ENCODE results near the gene DENND5A. TPM values are rescaled to one million over a fixed set of nuclear protein-coding genes. Genes with fewer than 3 reads are reported as not detected.

The DENND5A gene
- total RNA-seq, 1 experiment from 2014 or later: 110 TPM

DNA sequence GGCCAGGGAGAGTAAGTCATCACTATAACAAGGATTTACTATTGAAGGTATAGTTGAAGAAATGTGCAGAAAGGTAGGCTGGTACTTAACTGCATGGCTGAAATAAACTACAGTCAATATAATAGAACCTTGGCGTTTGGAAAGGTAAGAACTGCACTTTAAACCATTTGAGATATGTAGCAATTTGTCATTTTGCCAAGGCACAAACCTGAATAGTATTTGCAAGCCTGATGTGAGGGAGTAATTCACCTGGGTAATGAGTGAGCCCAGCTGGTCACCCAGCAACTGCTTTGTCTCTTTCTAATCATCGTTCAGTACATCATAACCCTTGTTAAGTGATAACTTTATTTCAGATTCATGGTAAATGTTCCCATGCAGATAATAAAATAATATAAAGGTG, 111.5 kb downstream of the DENND5A start:
- no peak overlapping the region for H3K4me3 ChIP-seq (ENCODE audit: insufficient read depth, low read depth, low read length)
- no peaks in the 10 kb centered on the region for H3K27me3 ChIP-seq (ENCODE audit: control insufficient read depth, insufficient read depth, low read length)
- no peak for DNase-seq
- peaks cover 15% of the 10 kb centered on the region for H3K36me3 ChIP-seq (replicated peaks; ENCODE audit: control insufficient read depth, insufficient read depth, low read length)

DNA sequence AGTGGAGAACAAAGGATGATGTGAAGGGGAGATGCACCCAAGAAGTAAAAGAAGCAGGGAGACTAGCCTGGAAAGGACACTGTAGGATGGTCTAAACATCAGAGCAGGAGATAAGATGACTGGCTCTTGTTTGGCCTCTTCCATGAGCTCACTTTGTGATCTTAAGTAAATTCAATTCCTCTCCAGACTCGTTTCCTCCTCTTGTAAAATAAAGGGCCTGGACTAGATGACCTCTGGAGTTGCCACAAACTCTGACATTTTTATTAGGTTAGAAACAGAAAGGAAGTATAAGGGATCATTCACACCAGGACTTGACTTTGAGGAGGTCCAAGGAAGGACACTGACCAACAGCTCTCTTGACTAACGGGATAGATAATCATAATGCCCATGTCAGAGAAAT, 113.5 kb downstream of the DENND5A start:
- Histone ChIP-seq H3K27me3 (ENCODE audit: control insufficient read depth, insufficient read depth, low read length) (no peaks in the 10 kb centered on the region), H3K36me3 (replicated peaks; ENCODE audit: control insufficient read depth, insufficient read depth, low read length) (peaks cover 20% of the 10 kb centered on the region), H3K4me3 (ENCODE audit: insufficient read depth, low read depth, low read length) (no peak overlapping the region)
- DNase-seq: no peak

DNA sequence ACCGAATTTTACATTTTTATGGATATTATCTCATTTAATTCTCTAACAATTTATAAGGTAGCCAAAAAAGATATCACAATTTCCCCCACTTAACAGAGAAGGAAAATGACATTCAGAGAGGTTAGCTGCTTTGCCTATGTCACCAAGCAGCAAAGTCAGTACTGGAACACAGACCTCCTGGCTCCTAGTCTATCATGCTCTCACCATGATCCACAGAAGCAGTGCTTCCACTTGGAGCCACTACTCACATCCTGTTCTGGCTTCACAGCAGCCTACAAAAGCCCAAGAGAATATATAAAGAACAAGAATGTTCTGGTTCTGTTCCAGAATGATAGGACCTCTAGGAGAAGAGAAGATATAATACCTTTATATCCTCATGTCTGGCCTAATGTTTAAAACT, 114.2 kb downstream of the DENND5A start:
- no peak for DNase-seq
- peaks cover 24% of the 10 kb centered on the region for H3K36me3 ChIP-seq (replicated peaks; ENCODE audit: control insufficient read depth, insufficient read depth, low read length)
- no peaks in the 10 kb centered on the region for H3K27me3 ChIP-seq (ENCODE audit: control insufficient read depth, insufficient read depth, low read length)
- no peak overlapping the region for H3K4me3 ChIP-seq (ENCODE audit: insufficient read depth, low read depth, low read length)

DNA sequence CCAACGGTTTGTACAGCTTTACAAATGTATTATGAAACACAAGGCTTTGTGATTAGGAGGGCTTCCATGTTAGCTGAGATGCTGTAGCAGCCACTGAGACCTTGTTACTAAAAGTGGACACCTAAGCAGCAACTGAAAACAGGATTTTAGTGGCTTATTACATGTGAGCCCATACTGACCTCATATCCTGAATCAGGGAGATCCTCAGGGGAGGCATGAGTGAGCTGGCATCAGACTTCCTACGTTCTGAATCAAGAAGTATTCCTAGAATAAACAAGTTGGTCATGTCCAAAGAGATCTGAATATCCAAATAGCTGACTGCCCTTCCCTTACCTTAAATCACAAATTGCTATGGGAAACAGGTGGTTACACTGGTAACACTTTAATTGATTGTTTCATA, 114.6 kb downstream of the DENND5A start:
- Histone ChIP-seq H3K27me3 (ENCODE audit: control insufficient read depth, insufficient read depth, low read length) (no peaks in the 10 kb centered on the region), H3K36me3 (replicated peaks; ENCODE audit: control insufficient read depth, insufficient read depth, low read length) (peaks cover 24% of the 10 kb centered on the region), H3K4me3 (ENCODE audit: insufficient read depth, low read depth, low read length) (no peak overlapping the region)
- DNase-seq: no peak

DNA sequence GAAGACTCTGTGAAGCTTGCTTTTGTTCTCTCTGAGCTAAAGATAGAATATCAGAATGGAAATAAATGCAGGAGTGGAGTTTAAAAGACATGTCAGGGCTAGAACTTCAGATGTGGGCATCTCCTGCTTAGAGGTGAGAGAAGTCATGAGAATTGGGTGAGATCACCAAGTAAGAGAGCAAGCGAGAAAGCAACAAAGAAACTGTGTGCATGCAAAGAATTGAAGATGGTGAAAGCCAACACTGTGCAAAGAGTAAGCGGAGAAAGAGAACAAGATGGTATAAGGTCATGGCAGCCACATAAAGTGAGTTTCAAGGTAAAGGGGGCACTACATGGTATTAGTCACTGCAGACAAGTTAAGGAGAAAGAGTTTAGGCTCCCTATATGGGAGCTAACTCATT, 116.4 kb downstream of the DENND5A start:
- Histone ChIP-seq H3K36me3 (replicated peaks; ENCODE audit: control insufficient read depth, insufficient read depth, low read length) (peaks cover 34% of the 10 kb centered on the region), H3K4me3 (ENCODE audit: insufficient read depth, low read depth, low read length) (no peak overlapping the region), H3K27me3 (ENCODE audit: control insufficient read depth, insufficient read depth, low read length) (no peaks in the 10 kb centered on the region)
- no peak for DNase-seq

- Histone ChIP-seq H3K27me3 (ENCODE audit: control insufficient read depth, insufficient read depth, low read length) (no peaks in the 10 kb centered on the region), H3K4me3 (ENCODE audit: insufficient read depth, low read depth, low read length) (no peak overlapping the region), H3K36me3 (replicated peaks; ENCODE audit: control insufficient read depth, insufficient read depth, low read length) (peaks cover 38% of the 10 kb centered on the region)
- DNase-seq: no peak
Observed at GRCh38 chr11:9148035-9148434, 117.1 kb downstream of the DENND5A start.

DNA sequence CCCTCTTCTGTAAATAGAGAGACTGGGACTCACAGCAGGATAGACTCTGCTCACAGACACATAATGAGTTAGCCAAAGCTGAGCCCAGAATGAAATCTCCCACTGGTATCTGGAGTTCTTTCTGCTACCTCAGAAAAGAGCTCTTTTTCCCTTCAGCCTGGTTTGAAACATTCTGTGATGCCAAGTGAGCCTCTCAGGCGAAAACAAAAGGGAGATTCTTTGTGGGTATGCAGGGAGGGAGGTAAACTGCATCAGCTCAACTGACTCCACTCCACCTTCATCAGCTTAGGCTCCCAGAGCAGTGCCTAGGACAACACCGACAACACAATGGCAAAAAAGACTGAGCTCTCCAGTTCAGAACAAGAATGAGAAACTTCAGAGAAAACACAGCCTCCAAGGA, 118.7 kb downstream of the DENND5A start:
- Histone ChIP-seq H3K4me3 (ENCODE audit: insufficient read depth, low read depth, low read length) (no peak overlapping the region), H3K36me3 (replicated peaks; ENCODE audit: control insufficient read depth, insufficient read depth, low read length) (peaks cover 45% of the 10 kb centered on the region), H3K27me3 (ENCODE audit: control insufficient read depth, insufficient read depth, low read length) (no peaks in the 10 kb centered on the region)
- no peak for DNase-seq

- Histone ChIP-seq H3K27me3 (ENCODE audit: control insufficient read depth, insufficient read depth, low read length) (no peaks in the 10 kb centered on the region), H3K36me3 (replicated peaks; ENCODE audit: control insufficient read depth, insufficient read depth, low read length) (peaks cover 46% of the 10 kb centered on the region), H3K4me3 (ENCODE audit: insufficient read depth, low read depth, low read length) (no peak overlapping the region)
- DNase-seq: no peak
Observed at GRCh38 chr11:9145283-9145682, 119.9 kb downstream of the DENND5A start.

- H3K36me3 ChIP-seq (replicated peaks; ENCODE audit: control insufficient read depth, insufficient read depth, low read length): peaks cover 43% of the 10 kb centered on the region
- no peak overlapping the region for H3K4me3 ChIP-seq (ENCODE audit: insufficient read depth, low read depth, low read length)
Observed at GRCh38 chr11:9144828-9145227, 120.3 kb downstream of the DENND5A start.

GRCh38 chr11:9143721-9144120, 121.4 kb downstream of the DENND5A start:
- H3K4me3 ChIP-seq (ENCODE audit: insufficient read depth, low read depth, low read length): no peak overlapping the region
- no peak for DNase-seq
- peaks cover 43% of the 10 kb centered on the region for H3K36me3 ChIP-seq (replicated peaks; ENCODE audit: control insufficient read depth, insufficient read depth, low read length)
- H3K27me3 ChIP-seq (ENCODE audit: control insufficient read depth, insufficient read depth, low read length): no peaks in the 10 kb centered on the region

More at GRCh38 chr11:9144828-9145227, 120.3 kb downstream of the DENND5A start:
- no peaks in the 10 kb centered on the region for H3K27me3 ChIP-seq (ENCODE audit: control insufficient read depth, insufficient read depth, low read length)
- DNase-seq: no peak

- no peak overlapping the region for H3K4me3 ChIP-seq (ENCODE audit: insufficient read depth, low read depth, low read length)
- no peak for DNase-seq
- H3K27me3 ChIP-seq (ENCODE audit: control insufficient read depth, insufficient read depth, low read length): no peaks in the 10 kb centered on the region
- H3K36me3 ChIP-seq (replicated peaks; ENCODE audit: control insufficient read depth, insufficient read depth, low read length): peaks cover 41% of the 10 kb centered on the region
Observed at GRCh38 chr11:9142732-9143131, 122.4 kb downstream of the DENND5A start.

DNA sequence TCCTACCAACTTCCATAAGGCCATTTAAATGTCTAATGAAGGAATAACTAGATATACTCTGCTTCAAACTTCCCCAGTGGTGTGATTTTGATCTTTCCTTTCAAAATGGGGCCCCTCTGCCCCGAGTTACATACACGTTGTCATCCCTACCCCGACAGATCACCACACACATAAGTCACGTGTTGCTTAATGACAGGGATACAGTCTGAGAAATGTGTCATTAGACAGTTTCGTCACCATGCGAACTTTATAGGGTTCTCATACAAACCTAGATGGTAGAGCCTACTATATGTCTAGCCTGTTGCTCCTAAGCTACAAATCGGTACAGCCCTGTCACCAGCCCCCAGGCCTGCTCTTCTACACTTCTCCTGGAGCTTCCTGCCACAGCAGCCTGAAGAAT, 124.0 kb downstream of the DENND5A start:
- Histone ChIP-seq H3K4me3 (ENCODE audit: insufficient read depth, low read depth, low read length) (no peak overlapping the region), H3K27me3 (ENCODE audit: control insufficient read depth, insufficient read depth, low read length) (no peaks in the 10 kb centered on the region), H3K36me3 (replicated peaks; ENCODE audit: control insufficient read depth, insufficient read depth, low read length) (peaks cover 36% of the 10 kb centered on the region)
- no peak for DNase-seq

- Histone ChIP-seq H3K27me3 (ENCODE audit: control insufficient read depth, insufficient read depth, low read length) (no peaks in the 10 kb centered on the region), H3K4me3 (ENCODE audit: insufficient read depth, low read depth, low read length) (no peak overlapping the region), H3K36me3 (replicated peaks; ENCODE audit: control insufficient read depth, insufficient read depth, low read length) (peaks cover 31% of the 10 kb centered on the region)
- no peak for DNase-seq
Observed at GRCh38 chr11:9139628-9140357, 125.4 kb downstream of the DENND5A start.

DNA sequence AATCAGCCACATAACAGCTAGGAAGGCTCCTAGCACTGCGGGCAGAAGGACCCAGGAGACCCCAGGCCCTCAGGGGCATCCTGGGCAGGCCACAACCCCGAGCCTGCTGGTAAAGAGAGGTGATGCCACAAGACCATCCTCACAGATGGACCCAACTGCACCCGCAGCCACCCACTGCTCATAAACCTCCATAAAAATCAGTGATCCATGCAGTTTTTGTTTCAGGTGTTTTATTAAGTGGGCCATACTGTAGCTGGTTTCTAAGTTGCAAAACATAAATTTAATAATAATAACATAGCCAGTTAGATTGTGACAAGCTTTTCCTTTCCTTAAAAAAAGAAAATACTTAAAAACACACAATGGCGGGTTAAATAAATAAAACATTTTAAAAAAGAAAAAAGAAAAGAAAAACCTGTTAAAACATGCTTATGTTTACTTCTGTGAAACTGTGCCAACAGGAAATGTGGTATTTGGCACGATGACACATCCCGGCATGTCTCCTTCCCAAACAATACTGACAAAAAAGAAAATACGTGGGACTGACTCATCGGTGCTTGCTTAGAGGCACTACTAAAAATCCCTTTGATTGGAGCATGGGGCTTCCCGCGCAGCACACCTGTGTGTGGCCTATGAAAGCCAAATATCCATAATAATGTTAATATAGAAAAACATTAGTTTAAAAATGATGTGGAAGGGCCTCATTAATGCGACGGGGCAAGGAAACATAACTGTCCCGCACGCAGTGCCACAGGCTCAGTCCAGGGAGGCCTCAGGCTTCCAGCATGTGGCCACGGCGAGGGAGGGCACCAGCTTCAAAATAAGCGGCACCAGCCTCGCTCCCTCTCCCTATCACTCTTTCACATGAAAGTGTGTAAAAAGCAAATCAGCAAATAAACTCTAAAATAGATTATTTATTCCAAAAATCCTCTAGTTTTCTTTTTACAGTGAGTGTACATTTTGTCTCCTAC, 126.3 kb downstream of the DENND5A start:
- no peaks in the 10 kb centered on the region for H3K27me3 ChIP-seq (ENCODE audit: control insufficient read depth, insufficient read depth, low read length)
- DNase-seq: no peak
- H3K36me3 ChIP-seq (replicated peaks; ENCODE audit: control insufficient read depth, insufficient read depth, low read length): peaks cover 25% of the 10 kb centered on the region
- H3K4me3 ChIP-seq (ENCODE audit: insufficient read depth, low read depth, low read length): no peak overlapping the region

DNA sequence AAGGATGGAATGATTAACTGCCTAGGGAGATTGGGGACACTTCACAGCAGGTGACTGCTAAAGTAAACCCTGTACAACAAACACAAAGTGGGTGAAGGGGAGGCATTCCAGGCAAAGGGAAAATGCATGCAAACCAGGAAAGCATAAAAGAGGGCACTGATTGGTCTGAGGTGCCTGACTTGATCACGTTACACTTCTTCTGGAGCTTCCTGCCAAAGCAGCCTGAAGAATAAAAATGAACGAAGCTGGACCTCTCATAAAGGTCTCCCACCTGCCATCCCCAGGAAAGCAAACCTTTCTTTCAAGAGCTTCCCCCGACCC, 127.1 kb downstream of the DENND5A start:
- H3K27me3 ChIP-seq (ENCODE audit: control insufficient read depth, insufficient read depth, low read length): no peaks in the 10 kb centered on the region
- peaks cover 20% of the 10 kb centered on the region for H3K36me3 ChIP-seq (replicated peaks; ENCODE audit: control insufficient read depth, insufficient read depth, low read length)
- peak; percentile 22 for DNase-seq

More for the DNA sequence above, 127.1 kb downstream of the DENND5A start:
- no peak overlapping the region for H3K4me3 ChIP-seq (ENCODE audit: insufficient read depth, low read depth, low read length)

All from H7 (cell line).